Measurements from ENCODE around the gene MTF1. TPM values are rescaled to one million over a fixed set of nuclear protein-coding genes. Genes with fewer than 3 reads are reported as not detected.

The MTF1 gene
- total RNA-seq, 1 experiment from 2014 or later = 3.0 TPM

- DNase-seq (ENCODE audit: low spot score) = no peak
Measured at GRCh38 chr1:37868466-37868865, 9.1 kb upstream of the MTF1 start.

- no peak for DNase-seq (ENCODE audit: low spot score)
Measured at GRCh38 chr1:37867784-37868183, 8.4 kb upstream of the MTF1 start.

GRCh38 chr1:37866491-37866890 lies 7.1 kb upstream of the MTF1 start:
- DNase-seq (ENCODE audit: low spot score) = no peak

GRCh38 chr1:37865348-37866120 lies 6.1 kb upstream of the MTF1 start:
- no peak for DNase-seq (ENCODE audit: low spot score)

GRCh38 chr1:37862330-37862729 lies 2.9 kb upstream of the MTF1 start:
- DNase-seq (ENCODE audit: low spot score) = no peak

GRCh38 chr1:37861151-37861550 lies 1.8 kb upstream of the MTF1 start:
- no peak for DNase-seq (ENCODE audit: low spot score)

- no peak for DNase-seq (ENCODE audit: low spot score)
Measured at GRCh38 chr1:37860346-37860666, 914 bp upstream of the MTF1 start.

- DNase-seq (ENCODE audit: low spot score) = peak; percentile 24
Measured at GRCh38 chr1:37858931-37859506, 373 bp downstream of the MTF1 start.

GRCh38 chr1:37854406-37854805 lies 5.0 kb downstream of the MTF1 start:
- DNase-seq (ENCODE audit: low spot score) = no peak

- no peak for DNase-seq (ENCODE audit: low spot score)
Measured at GRCh38 chr1:37853157-37853556, 6.2 kb downstream of the MTF1 start.

- no peak for DNase-seq (ENCODE audit: low spot score)
Measured at GRCh38 chr1:37851782-37852210, 7.6 kb downstream of the MTF1 start.

- DNase-seq (ENCODE audit: low spot score) = no peak
Measured at GRCh38 chr1:37851262-37851661, 8.1 kb downstream of the MTF1 start.

GRCh38 chr1:37850352-37850955 lies 8.9 kb downstream of the MTF1 start:
- DNase-seq (ENCODE audit: low spot score) = no peak

- no peak for DNase-seq (ENCODE audit: low spot score)
Measured at GRCh38 chr1:37849480-37849879, 9.9 kb downstream of the MTF1 start.

- DNase-seq (ENCODE audit: low spot score) = no peak
Measured at GRCh38 chr1:37846647-37847339, 12.6 kb downstream of the MTF1 start.

- DNase-seq (ENCODE audit: low spot score) = no peak
Measured at GRCh38 chr1:37845786-37846185, 13.6 kb downstream of the MTF1 start.

- DNase-seq (ENCODE audit: low spot score) = no peak
Measured at GRCh38 chr1:37845049-37845646, 14.2 kb downstream of the MTF1 start.

GRCh38 chr1:37844536-37844935 lies 14.9 kb downstream of the MTF1 start:
- DNase-seq (ENCODE audit: low spot score) = no peak

GRCh38 chr1:37841652-37842051 lies 17.7 kb downstream of the MTF1 start:
- DNase-seq (ENCODE audit: low spot score) = no peak

GRCh38 chr1:37840711-37841110 lies 18.7 kb downstream of the MTF1 start:
- no peak for DNase-seq (ENCODE audit: low spot score)

GRCh38 chr1:37839676-37840075 lies 19.7 kb downstream of the MTF1 start:
- no peak for DNase-seq (ENCODE audit: low spot score)

- no peak for DNase-seq (ENCODE audit: low spot score)
Measured at GRCh38 chr1:37836788-37837187, 22.6 kb downstream of the MTF1 start.

Measured in HT-29 (cell line).